Transverse colon (tissue), 4 donors: ENCODE data around the gene LONP1. TPM values are rescaled to one million over a fixed set of nuclear protein-coding genes. Genes with fewer than 3 reads are reported as not detected.

Source experiments
- DNase-seq: peaks from one replicate; pipeline ENCODE4 v3.0.0-alpha.2; 2019
- H3K27ac ChIP-seq, 4 donors: fragments of 200-600 bp; sonication (generic); 2 replicates each; pipeline ENCODE4 v1.5.1; 2016 to 2018; ENCODE audit warnings: inconsistent platforms in 4 of 4
- H3K27me3 ChIP-seq: fragments of 200-600 bp; sonication (generic); 2 replicates; pipeline ENCODE4 v1.5.1; 2017; ENCODE audit warnings: inconsistent platforms
- H3K36me3 ChIP-seq, 4 donors: fragments of 200-600 bp; sonication (generic); 2 replicates each; pipeline ENCODE4 v1.5.1; 2017 to 2019; ENCODE audit warnings: inconsistent platforms in 4 of 4
- H3K4me1 ChIP-seq, 4 donors: fragments of 200-600 bp; sonication (generic); 2 replicates each; pipeline ENCODE4 v1.5.1; 2017 to 2020; ENCODE audit warnings: inconsistent platforms in 4 of 4
- H3K4me3 ChIP-seq, 4 donors: fragments of 200-600 bp; sonication (generic); 1 replicate in 1 of 4; 2 replicates in 3 of 4; pipeline versions ENCODE4 v1.5.1 to v1.6.1; 2017 to 2019; ENCODE audit warnings: inconsistent platforms in 4 of 4
- H3K9me3 ChIP-seq, 2 donors: fragments of 200-600 bp; sonication (generic); 2 replicates each; pipeline ENCODE4 v1.5.1; 2017 to 2019; ENCODE audit warnings: inconsistent platforms in 2 of 2
- CTCF ChIP-seq, 5 experiments: fragments of 200-600 bp in 3 of 5; fragments of 450-650 bp in 2 of 5; sonication (generic) in 3 of 5; IDR thresholded peaks; 1 replicate in 2 of 5; 2 replicates in 3 of 5; pipeline ENCODE4 v1.5.1; 2016 to 2017; ENCODE audit warnings: antibody characterized with exemption in 5 of 5, inconsistent platforms in 3 of 5, mild to moderate bottlenecking in 2 of 5, moderate library complexity in 1 of 5
- EP300 ChIP-seq: sonication (generic); formaldehyde crosslinking; IDR thresholded peaks from one replicate; pipeline ENCODE4 v1.6.1; 2017; ENCODE audit warnings: antibody characterized with exemption, low read depth
- POLR2A ChIP-seq: fragments of 450-650 bp; IDR thresholded peaks from one replicate; pipeline ENCODE4 v1.6.1; 2016; ENCODE audit warnings: antibody characterized with exemption, mild to moderate bottlenecking, moderate library complexity
- POLR2AphosphoS5 ChIP-seq, 3 donors: sonication (generic); formaldehyde crosslinking; IDR thresholded peaks; one replicate each; pipeline ENCODE4 v1.6.1; 2016; ENCODE audit warnings: antibody characterized with exemption in 3 of 3
- WGBS, 2 donors: methylation state at CpG; one replicate each; pipeline ENCODE4 v1.1.5; 2018; ENCODE audit warnings: low coverage in 1 of 2; 5-methylcytosine and 5-hydroxymethylcytosine counted together
- in situ Hi-C, 4 donors: fragments of 200-750 bp; cut with MboI; loops; one replicate each; pipeline versions ENCODE4 v1.15.0 to v1.15.1; 2017; ENCODE audit warnings: low sequenced_read_pairs in 3 of 4, low pct_ligation_motif_present in 1 of 4, low pct_unique_long_range_greater_than_20kb in 1 of 4
- intact Hi-C: fragments of 100-400 bp; cut with DNase I; formaldehyde crosslinking; loops from one replicate; pipeline ENCODE4 v1.15.1; 2023; ENCODE audit warnings: low total_unique reads
- total RNA-seq, 4 donors: library from RNA; depleted of rRNA; stranded (reverse); fragments of >200 nt; gene quantifications; one replicate each; pipeline ENCODE4 v1.1.0, GENCODE V29; 2016

The LONP1 gene
- total RNA-seq, 4 donors from 2014 or later = 28.7 to 164 (median 39.8) TPM

DNA sequence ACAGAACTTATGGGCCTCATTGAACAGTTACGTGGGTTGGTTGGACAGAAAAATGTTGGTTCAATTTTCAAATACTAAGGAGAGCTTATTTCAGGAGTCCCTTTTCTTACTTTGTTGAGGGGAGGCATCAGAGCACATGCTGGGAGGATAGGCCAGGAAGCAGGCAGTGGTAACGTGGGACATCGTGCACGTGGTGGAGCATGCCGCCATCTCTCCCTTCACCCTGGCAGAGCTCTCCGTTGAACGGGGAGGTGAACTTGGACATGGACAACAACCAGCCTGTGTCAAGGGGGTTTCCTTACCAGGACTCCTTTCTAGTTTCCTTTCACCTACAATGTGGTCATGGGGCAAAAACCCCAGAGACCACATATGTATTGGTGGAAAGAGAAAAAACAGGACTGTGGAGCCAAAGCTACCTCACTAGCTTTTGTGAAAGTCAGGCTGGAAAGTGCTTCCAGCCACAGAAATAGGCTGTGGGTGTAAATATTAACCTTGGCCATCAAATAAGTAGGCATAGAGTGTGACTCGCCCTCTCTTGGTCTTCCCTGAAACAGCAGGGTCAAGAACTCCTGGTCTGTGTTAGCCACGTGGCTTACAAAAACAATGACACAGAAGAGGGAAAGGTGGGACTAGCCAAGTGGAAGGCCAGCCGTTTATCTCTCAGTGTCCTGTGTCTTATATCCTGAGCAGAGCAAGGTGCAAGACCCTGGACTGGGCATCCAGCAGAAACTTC, 54.0 kb downstream of the LONP1 start:
- H3K4me3 ChIP-seq = no peak overlapping the region
- no peaks in the 10 kb centered on the region for H3K9me3 ChIP-seq
- H3K4me1 ChIP-seq = no peaks in the 10 kb centered on the region
- no peak overlapping the region for H3K27ac ChIP-seq
- DNase-seq = no peak
- peaks cover 0 to 81% (median 40%) of the 10 kb centered on the region in 4 donors for H3K36me3 ChIP-seq
- in situ Hi-C loops = no loop called here
- 78 to 100% methylated on average over 1 to 10 of the region's 10 CpGs for WGBS, 2 donors
- TF ChIP-seq POLR2AphosphoS5 (IDR thresholded peaks at IDR 0.05) (no peak), CTCF (IDR thresholded peaks at IDR 0.05) (no peak), POLR2A (no peak), EP300 (no peak)
- intact Hi-C loops = no loop called here
- no peaks in the 10 kb centered on the region for H3K27me3 ChIP-seq

- Histone ChIP-seq H3K4me3 (no peak overlapping the region), H3K27me3 (no peaks in the 10 kb centered on the region), H3K27ac (no peak overlapping the region), H3K4me1 (no peaks in the 10 kb centered on the region), H3K36me3 (peaks cover 0 to 86% (median 45%) of the 10 kb centered on the region in 4 donors), H3K9me3 (no peaks in the 10 kb centered on the region)
- no peak for DNase-seq
- TF ChIP-seq POLR2A (no peak), POLR2AphosphoS5 (IDR thresholded peaks at IDR 0.05) (no peak), CTCF (IDR thresholded peaks at IDR 0.05) (no peak), EP300 (no peak)
- in situ Hi-C loops (no loop called here), intact Hi-C loops (no loop called here)
- 82% methylated on average over 2 of the region's 2 CpGs; no CpG with 5 or more reads in 1 of the 2 donors for WGBS, 2 donors
Observed at GRCh38 chr19:5664515-5664914, 55.4 kb downstream of the LONP1 start.

GRCh38 chr19:5663904-5664303, 56.0 kb downstream of the LONP1 start:
- Histone ChIP-seq H3K4me1 (no peaks in the 10 kb centered on the region), H3K27me3 (no peaks in the 10 kb centered on the region), H3K27ac (no peak overlapping the region), H3K36me3 (peaks cover 0 to 92% (median 46%) of the 10 kb centered on the region in 4 donors), H3K9me3 (no peaks in the 10 kb centered on the region), H3K4me3 (no peak overlapping the region)
- in situ Hi-C loops = no loop called here
- DNase-seq = no peak
- TF ChIP-seq EP300 (no peak), POLR2AphosphoS5 (IDR thresholded peaks at IDR 0.05) (no peak), POLR2A (no peak), CTCF (IDR thresholded peaks at IDR 0.05) (no peak)
- WGBS, 2 donors = 83 to 96% methylated on average over 1 to 17 of the region's 17 CpGs
- intact Hi-C loops = no loop called here

DNA sequence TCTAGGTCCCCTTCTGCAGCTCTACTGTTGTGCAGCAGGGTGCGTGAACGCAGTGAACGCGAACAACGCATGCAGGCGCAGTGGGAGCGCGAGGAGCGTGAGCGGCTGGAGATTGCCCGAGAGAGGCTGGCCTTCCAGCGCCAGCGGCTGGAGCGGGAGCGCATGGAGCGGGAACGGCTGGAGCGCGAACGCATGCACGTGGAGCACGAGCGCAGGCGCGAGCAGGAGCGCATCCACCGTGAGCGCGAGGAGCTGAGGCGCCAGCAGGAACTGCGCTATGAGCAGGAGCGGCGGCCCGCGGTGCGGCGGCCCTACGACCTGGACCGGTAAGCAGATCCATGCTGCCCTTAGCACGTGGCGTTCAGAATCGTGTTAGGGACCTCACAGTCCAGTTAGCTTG, 58.5 kb downstream of the LONP1 start:
- intact Hi-C loops = no loop called here
- Histone ChIP-seq H3K27ac (no peak overlapping the region), H3K4me1 (no peaks in the 10 kb centered on the region), H3K9me3 (no peaks in the 10 kb centered on the region), H3K4me3 (no peak overlapping the region), H3K36me3 (peaks cover 0 to 95% (median 46%) of the 10 kb centered on the region in 4 donors), H3K27me3 (no peaks in the 10 kb centered on the region)
- TF ChIP-seq CTCF (IDR thresholded peaks at IDR 0.05) (no peak), POLR2A (no peak), EP300 (no peak)
- in situ Hi-C loops = no loop called here
- 97% methylated on average over 42 of the region's 42 CpGs; no CpG with 5 or more reads in 1 of the 2 donors for WGBS, 2 donors
- no peak for DNase-seq
